ENCODE measurements around the gene TSEN15.
"Not testable (repeated sequence)": the region's sequence is repeated elsewhere in the genome, so short reads cannot be mapped to it uniquely, and the experiment has no call there.

TSEN15 gene

DNA sequence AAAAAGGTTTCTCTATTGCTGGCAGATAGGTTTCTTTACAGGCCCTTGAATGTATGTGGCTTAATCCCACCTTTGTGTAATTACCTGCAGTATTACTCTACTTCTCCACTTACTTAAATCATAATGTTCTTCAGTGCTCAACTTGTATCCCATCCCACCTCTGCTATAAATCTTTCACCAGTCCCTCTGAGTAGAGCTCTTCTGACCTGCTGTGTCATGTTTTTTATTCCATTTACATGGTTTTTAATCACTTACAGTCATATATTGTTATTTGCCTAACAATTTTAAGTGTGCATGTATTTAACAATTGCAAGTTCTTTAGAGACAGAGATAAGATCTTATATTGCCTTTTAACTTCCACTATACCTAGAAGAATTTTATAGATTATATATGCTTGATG is 2.4 kb downstream of the TSEN15 start:
- DNase-seq: no peak

DNA sequence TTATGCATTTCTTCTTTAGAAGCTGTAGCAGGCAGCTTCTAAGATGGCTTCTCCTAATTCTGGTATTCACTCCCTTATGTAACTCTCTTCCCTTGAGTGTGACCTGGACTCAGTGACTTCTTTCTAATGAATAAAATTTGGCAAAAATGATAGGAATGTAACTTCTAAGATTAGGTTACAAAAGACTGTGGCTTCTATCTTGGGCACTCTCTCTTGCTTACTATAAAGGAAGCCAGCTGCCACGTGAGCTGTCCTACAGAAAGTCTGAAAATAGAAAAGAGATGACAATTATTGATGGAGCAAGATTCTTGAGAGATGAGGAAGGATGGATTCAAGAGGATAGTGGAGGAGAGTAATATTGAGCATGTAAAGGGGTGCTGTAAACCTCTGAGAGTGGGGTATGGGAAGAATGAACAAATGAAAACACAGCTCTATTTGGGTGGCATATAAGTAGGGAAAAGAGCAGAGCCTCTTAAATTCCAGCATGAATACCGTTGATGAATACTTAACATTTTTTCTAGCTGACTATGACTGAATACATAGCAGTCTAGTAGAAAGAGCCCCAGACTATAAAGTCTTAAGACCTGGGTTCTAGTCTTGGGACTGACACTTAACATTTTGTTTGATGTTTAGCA is 5.5 kb downstream of the TSEN15 start:
- DNase-seq: no peak

DNA sequence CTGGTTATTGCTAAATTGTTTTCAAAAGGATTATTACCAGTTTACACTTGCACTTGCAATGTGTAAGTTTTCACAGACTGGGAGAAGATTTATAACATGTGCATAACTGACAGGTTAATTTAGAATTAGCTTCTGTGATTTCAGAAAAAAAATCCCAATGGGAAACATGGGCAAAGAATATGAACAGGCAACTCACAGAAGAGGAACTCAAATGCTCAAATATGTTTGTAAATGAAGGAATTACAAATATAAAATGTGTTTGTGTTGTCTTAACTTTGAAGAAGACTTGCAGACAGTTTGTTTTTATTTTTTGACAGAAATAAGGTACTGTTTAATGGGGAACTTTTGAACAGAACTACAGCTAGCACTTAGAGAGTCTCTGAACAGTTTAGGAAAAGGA is 8.4 kb downstream of the TSEN15 start:
- DNase-seq: no peak

DNA sequence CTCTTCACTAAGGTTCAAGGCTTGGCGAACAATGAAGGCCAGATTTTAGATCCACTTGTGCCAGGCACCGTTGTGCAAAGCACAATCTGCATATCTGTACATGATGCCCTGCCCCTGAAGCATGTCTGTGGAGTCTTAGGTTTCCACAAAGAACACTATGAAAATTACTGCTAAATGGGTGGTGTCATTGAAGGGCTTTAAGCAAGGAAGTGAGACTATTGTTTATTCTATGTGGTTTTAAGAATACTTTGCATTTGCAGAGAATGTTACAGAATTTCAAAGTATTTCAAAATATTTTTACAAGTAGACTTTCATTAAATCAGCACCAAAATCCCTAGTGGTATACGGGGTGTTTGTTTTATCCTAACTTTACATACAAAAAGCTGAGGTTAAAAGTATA is 8.8 kb downstream of the TSEN15 start:
- no peak for DNase-seq

DNA sequence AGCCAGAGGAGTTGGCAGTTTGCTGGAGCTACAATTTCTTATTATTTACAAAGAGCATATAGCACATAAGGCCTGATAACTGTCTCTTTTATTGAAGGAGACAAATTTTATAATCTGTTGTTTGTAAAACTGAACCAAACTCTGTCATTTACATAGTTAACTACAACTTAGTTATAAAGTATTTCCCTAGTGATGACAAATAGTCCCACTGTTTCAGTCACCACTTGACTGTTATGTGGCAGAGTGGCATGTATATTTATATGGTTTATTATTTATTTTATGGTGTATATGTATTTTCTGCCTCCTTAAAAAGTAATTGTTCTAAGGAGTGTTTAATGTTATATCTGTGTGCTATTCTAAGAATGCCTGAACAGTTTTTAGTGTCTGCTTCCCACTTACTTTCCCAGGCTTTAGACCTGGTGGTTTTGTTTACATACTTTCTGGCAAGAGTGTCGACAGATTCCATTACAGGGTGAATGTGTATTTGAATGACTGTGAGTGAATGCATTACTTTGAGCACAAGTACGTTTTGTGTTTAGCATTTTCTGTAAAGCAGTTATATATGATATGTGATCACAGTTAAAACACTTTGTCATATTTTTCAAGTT is 10.0 kb downstream of the TSEN15 start:
- DNase-seq: no peak

DNA sequence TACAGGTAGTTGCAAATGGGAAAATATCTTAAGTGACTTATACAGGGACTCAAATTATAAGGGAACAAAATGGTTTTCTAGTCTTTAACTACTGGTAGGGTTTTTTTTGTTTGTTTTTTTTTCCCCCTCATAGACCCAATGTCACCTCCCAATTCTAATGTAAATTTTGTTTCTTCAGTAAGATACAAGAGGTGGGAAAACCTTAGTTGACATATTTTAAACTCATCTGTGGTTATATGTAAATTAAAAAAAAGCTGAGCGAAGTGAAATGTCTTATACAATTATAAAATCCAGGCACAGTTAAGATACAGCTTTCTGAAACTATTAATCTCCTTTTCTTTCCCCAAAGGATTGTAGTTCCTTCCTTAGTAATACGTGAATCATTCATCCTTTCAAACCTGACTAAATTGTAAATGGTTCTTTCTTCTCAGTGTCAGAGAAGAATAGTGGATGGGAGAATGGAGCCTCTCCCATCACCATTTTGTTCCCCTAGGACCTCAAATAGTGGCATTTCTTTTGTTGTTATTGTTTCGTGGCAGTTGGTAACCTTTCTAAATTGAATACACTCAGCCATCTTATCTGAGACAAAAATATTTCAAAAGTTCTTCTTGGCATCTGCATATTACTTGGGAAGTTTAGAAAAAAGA is 11.2 kb downstream of the TSEN15 start:
- no peak for DNase-seq

DNA sequence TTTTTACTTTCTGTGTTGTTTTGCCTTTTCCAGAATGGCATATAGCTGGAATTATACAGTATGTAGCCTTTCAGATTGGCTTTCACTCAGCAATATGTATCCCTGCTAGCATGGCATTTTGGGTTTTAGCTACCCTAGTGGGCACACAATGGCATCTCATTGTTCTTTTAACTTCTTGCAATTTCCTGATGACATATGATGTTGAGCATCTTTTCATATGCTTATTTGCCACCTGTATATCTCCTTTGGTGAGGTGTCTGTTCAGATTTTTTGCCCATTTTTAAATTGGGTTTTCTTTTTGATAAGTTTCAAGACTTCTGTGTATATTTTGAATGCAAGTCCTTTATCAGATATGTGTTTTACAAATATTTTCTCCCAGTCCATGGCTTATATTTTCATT is 14.0 kb downstream of the TSEN15 start:
- DNase-seq: no peak

DNA sequence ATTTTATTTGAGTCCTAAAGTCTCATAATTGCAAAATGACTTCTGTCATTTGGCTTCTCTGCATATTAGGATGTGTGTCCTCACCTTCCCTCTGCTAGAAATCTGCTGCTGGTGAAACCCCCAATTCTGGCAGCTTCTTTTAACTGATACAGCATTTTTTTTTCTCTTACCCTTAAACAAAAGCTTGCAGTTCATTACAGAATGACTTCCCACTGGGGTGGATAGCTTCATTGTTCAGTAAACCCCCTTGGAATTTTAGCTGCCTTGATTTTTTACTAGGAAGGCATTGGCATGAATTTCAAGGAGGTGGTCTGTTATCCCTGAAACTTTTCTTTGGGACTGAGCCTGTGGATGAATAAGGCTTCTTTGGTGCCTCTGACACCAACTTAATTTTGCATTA is 16.8 kb downstream of the TSEN15 start:
- DNase-seq: no peak

DNA sequence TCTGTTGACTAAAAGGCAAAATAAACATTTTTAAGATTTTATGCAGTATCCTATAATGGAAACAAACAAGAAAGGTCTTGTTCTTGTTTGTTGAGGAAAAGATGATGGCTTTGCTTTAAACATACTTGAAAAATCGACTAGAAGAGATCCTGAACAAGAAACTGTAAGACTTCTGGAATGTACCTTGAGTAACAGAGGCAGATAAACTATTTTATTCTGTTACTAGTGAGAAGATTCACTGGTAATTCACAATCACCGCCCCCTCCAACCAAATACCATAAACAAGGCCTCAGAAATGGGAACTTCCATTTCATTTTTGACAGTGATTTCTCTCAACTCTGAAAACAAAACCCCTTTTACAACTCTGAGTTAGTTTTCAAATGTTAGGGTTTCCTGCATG is 18.1 kb downstream of the TSEN15 start:
- DNase-seq: no peak

DNA sequence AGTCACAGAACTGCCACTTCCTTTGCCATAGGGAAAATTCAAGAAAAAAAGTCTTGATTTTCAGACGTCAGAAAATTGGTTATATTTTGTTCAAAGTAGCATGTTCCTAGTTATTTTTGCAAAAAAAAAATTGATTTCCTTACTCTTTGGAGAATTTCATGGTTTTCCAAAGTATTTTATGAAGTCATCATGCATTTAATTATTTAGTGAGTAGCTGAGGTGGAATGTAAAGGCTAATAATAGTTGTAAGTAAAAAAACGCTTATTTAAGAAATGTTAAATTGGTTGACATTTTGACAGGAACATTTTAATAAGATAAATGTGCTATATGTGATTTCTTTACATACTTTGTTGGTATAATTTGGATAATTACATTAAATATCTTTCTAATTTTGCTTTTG is 20.8 kb downstream of the TSEN15 start:
- no peak for DNase-seq

DNA sequence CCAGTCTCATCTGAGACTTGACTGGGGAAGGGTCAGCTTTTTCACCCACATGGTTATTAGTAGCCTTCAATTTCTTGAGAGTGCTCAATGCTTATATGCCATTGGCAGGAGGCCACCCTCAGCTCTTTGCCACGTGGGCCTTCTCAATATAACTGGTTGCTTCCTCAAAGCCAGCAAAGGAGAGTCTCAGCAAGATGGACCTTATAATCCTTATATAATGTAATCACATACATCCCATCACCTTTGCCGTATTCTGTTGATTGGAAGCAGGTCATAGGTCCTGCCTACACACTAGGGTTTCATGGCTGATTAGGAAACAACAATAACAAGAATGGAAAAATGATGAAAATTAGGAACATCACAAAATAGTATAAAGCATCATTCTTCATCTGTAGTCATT is 22.9 kb downstream of the TSEN15 start:
- no peak for DNase-seq

DNA sequence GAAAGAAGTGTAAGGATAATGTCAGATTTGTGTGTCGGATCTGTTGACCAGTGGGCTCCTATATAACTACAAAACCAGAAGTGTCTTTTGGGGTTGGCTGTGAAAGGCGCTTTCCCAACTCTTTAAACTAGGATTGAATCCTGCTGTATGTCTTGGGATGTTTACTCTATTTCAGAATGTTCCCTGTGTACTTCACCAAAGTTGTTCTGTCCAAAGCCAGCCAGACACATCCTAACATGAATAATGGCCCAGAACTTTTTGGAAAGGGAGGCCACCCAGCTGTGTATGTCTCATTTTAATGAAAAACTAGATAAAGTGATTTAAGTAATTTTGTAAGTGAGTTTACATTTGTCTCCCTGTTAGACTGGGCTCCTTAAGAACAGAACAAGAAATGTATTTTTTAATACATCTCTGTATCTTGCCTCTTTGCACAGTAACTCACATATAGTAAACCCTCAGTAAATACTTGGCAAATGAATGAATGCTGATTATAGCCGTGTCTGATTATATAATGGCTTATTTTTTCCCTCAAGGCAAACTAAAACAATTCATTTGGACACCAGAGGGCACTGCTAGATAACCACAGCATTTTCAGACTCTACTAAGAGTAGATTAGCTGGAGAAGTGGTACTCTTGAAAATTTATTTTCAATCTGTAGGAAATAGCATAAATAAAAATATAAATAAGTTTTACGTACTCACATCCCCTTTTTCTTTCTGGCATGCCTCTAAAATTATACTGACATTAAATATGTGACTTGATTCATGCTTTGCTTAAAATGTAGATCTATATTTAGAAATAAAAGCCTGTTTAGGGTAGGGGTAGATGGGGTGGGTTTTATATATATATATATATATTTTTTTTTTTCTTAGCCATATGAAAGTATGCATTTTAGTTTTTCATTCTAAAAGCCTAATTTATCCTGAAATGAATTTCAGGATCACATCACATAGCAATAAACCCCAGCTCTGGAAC is 23.8 kb downstream of the TSEN15 start:
- peak in 2 of 14 donors; percentile 16 to 75 for DNase-seq

DNA sequence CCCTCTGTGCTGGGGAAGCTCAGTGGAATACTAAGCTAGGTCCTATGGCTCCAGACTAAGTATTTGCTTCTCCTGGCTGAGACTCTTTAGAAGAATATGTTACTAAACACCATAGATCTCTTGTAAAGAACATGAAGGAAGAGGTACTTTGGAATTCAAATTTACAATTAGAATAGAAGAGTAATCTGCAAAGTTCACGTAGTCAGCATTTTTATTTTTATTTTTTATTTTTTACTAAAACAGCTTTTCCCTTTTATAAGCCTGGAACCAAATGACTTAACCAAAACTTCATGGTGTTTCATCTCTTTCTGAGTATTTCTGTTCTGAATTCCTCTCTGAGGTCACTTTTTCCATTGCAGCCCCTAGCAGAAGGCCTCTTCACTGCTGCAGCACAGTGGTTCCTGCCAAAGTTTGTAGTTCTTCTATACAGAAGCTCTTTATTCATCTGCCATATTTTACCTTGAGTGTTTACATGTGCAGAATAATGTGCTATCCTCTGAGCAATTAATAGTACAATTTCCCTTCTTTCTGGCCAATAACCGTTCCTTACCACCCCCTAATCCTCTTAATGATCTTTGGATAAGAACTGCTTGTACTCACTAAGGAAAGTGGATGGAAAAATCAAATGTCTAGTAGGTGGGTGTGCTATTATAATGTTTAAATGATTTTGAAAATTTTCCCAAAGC is 27.2 kb downstream of the TSEN15 start:
- DNase-seq: no peak

DNA sequence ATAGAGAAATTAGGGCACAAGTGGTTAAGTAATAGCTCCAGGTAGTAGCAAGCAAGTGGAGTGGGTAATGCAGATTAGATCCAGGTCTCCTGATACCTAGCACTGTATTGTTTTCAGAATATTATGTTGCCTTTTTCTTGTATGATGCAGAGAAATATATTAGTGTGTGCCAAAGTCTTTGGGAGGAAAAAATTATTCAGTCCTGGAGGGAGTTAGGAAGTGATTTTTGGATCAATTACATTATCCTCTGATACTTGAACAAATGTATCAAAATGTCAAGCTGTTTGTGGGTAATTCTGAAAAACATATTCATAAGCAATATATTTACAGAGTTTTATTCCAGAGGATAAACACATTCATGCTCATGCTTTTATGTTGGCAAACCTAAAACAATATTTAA is 28.8 kb downstream of the TSEN15 start:
- DNase-seq: no peak

DNA sequence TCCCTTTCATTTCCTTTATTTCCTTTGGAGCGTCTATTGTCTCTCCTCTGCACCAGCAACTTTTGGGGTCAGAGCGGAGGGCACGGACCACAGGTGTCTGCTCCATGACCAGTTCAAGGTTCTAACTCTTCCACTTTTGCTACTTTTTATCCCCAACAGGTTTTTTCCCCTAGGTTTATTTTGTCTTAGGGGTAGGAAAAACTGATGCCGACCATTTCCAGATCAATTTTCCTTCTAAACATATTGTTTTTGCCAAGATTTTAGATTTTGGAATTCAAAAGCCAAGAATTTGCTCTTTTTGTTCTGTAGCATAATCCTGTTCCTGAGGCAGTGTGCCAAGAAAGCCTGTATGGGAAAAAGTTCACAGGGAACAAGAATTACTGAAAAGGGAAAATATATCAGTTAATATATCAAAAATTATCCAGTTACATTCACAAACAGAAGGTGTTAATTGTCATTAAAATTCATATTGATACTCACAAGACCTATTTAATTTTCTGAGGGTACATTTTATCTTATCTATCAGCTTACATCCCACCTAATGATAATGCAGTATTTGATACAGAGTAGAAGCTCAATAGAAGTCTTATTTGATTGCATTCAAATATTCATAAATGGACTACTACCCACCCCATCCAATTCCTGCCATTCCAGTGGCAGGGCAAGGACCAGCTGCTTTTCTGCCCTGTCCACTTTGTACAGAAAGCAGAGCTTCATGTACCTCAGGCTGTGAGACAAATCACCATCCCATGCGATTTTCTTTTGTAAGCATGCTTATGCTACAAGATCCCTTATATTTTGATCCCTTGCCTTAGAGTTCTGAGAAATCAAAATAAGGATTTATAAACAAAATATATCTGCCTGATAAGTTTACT is 31.2 kb downstream of the TSEN15 start:
- no peak for DNase-seq

DNA sequence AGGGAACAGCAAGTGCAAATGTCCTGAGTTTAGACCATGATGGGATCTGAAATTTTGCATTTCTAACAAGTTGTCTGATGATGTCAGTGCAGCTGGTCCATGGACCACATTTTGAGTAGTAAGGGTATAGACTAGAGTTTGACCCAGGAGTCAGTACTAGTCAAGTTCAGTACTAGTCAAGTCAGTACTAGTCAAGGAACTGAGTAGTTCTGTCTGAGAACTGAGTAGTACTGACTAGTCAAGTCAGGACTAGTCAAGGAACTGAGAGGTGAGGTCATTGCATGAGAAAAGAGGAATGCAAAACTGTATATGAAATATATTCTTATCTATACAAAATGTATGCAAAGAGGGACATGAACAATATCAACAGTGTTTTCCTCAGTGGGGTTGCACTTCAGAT is 34.1 kb downstream of the TSEN15 start:
- DNase-seq: no peak

DNA sequence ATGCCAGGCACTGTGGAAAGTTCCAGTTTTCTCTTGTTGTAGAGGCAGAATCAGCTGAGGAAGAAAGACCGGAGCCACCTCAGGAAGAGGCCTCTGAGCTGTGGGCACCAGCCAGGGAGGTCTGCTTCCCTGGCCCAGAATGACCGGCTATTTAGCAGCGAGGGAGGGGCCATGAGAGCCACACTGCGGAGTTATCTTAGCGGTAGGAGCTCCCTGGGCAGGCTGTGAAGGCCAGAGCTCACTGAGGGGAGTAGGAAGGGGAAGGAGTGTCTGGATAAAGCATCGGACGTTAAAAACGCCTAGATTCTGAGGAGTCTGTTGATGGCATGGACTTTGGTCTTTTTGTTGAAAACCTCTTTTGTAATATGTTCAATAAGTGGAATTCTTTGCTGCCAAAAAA is 36.5 kb downstream of the TSEN15 start:
- no peak for DNase-seq

DNA sequence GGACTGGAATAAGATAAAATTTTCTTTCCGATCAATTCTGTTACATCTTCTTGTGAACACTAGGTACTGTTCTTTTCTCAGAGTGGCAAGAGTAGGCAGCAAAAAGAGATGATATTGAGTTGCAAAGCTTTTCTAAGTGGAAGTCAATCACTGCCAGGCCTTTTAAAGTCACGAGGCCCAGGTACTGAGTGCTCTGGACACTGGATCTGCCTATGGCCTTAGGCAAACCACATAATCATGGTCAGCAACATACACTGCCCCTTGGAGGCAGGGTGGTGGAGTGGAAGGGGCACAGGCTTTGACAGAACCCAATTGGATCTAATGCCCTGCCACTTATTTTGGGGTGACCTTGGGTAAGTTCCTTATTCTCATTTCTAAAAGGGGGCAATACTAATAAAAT is 41.5 kb downstream of the TSEN15 start:
- no peak for DNase-seq

DNA sequence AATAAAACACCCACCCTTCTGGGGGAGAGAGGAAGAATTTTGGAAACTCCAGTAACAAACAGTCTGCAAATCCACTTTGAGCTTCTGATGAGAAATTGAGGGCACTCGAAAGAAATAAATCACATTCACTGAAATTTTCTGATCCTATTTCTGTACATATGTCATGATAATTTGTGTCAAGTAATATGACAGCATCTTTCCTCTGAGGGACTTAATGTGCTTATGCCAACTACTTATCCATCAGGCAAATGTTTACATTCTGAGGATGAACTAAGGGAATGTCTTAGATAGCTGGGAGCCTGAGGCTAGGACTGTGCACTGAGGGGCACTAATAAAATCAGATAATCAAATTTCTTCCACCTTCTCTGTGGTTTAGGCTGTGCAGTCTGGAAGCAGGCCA is 44.5 kb downstream of the TSEN15 start:
- no peak for DNase-seq

DNA sequence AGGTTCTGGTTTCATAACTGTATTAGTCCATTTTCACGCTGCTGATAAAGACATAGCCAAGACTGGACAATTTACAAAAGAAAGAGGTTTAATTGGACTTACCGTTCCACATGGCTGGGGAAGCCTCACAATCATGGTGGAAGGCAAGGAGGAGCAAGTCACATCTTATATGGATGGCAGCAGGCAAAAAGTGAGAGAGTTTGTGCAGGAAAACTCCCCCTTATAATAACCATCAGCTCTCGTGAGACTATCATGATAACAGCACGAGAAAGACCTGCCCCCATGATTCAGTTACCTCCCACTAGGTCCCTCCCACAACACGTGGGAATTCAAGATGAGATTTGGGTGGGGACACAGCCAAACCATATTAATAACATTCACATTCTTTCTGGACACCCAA is 45.0 kb downstream of the TSEN15 start:
- not testable (repeated sequence) for DNase-seq

DNA sequence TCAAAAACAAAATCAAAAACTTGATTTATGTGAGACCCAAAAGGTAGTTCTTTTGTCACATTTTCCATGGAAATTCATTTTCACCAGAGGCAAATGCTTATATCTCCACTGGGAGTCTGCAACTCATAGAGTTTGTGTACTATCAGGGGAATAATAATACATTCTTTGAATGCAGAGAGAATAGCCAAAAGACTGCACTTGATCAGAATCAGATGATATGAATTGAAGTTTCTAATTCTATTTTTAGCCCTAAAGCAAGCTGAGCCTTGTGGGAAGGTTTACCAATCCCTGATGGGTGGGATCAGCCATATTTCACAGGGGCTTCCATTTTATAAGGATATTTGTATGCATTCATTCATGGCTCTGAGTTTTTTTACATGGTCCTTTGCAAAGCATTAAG is 49.6 kb downstream of the TSEN15 start:
- DNase-seq: no peak
